Neural cell (in vitro differentiated cells): Measurements from ENCODE around the gene NEUROD4. TPM values are rescaled to one million over a fixed set of nuclear protein-coding genes. Genes with fewer than 3 reads are reported as not detected.

ENCODE experiments used
- H2AFZ ChIP-seq: fragments of 200-600, 300-800 bp; sonication (generic), shearing (Covaris generic); 2 replicates; pipeline ENCODE4 v1.6.0; 2014; ENCODE audit warnings: low read depth, mild to moderate bottlenecking, antibody characterized with exemption, low read length, moderate library complexity
- H3F3A ChIP-seq: fragments of 200-600 bp; shearing (Covaris generic); 2 replicates; pipeline ENCODE4 v1.6.1; 2016; ENCODE audit warnings: mild to moderate bottlenecking, moderate library complexity, mixed read lengths, antibody characterized with exemption, low read length; ENCODE audit not compliant: insufficient read depth, poor library complexity, severe bottlenecking
- H3K27ac ChIP-seq: fragments of 200-600, 300-800 bp; sonication (generic), shearing (Covaris generic); 2 replicates; pipeline ENCODE4 v1.5.1; 2014; ENCODE audit warnings: mild to moderate bottlenecking, low read length, moderate library complexity
- H3K27me3 ChIP-seq: fragments of 300-800, 200-600 bp; sonication (generic), shearing (Covaris generic); 2 replicates; pipeline ENCODE4 v1.6.0; 2014; ENCODE audit warnings: mild to moderate bottlenecking, low read depth, low read length, moderate library complexity; ENCODE audit not compliant: insufficient read depth
- H3K36me3 ChIP-seq: fragments of 300-800, 200-600 bp; sonication (generic), shearing (Covaris generic); 2 replicates; pipeline ENCODE4 v1.5.1; 2014; ENCODE audit warnings: mild to moderate bottlenecking, antibody characterized with exemption, low read length, moderate library complexity; ENCODE audit not compliant: insufficient read depth
- H3K4me2 ChIP-seq: fragments of 300-800, 200-600 bp; sonication (generic), shearing (Covaris generic); 2 replicates; pipeline ENCODE4 v1.6.0; 2014; ENCODE audit warnings: mild to moderate bottlenecking, low read length
- H3K4me3 ChIP-seq: fragments of 300-800, 200-600 bp; sonication (generic), shearing (Covaris generic); 2 replicates; pipeline ENCODE4 v1.5.1; 2014; ENCODE audit warnings: mild to moderate bottlenecking, low read length, moderate library complexity
- H3K79me2 ChIP-seq: fragments of 200-600 bp; shearing (Covaris generic); replicated peaks from 2 replicates; pipeline ENCODE4 v1.6.0; 2014; ENCODE audit warnings: mild to moderate bottlenecking, low read length, moderate library complexity; ENCODE audit not compliant: insufficient read depth
- H3K9ac ChIP-seq: fragments of 300-800, 200-600 bp; sonication (generic), shearing (Covaris generic); 2 replicates; pipeline ENCODE4 v1.6.1; 2016; ENCODE audit warnings: mild to moderate bottlenecking, low read length, mixed read lengths
- H3K9me2 ChIP-seq: fragments of 200-600 bp; shearing (Covaris generic); 2 replicates; pipeline ENCODE4 v1.6.1; 2016; ENCODE audit warnings: mild to moderate bottlenecking, low read length, mixed read lengths; ENCODE audit not compliant: insufficient read depth
- H3K9me3 ChIP-seq: fragments of 200-600, 300-800 bp; sonication (generic), shearing (Covaris generic); 2 replicates; pipeline ENCODE4 v1.6.1; 2016; ENCODE audit warnings: mild to moderate bottlenecking, mixed run types, low read length, moderate library complexity, mixed read lengths
- H4K20me1 ChIP-seq: fragments of 200-600 bp; shearing (Covaris generic); 2 replicates; pipeline ENCODE4 v1.6.1; 2016; ENCODE audit warnings: mild to moderate bottlenecking, mixed run types; ENCODE audit not compliant: insufficient read depth
- EP300 ChIP-seq: fragments of 450-650 bp; conservative IDR thresholded peaks from 2 replicates; pipeline ENCODE4 v1.6.1; 2014; ENCODE audit warnings: antibody characterized with exemption, mild to moderate bottlenecking, moderate library complexity; ENCODE audit not compliant: poor library complexity, severe bottlenecking
- EZH2 ChIP-seq: fragments of 200-600, 300-800 bp; shearing (Covaris generic), sonication (generic); IDR thresholded peaks from 2 replicates; pipeline ENCODE4 v1.6.1; 2014; ENCODE audit warnings: antibody characterized with exemption, low read length, borderline replicate concordance, mild to moderate bottlenecking; ENCODE audit not compliant: insufficient read depth, poor library complexity, severe bottlenecking
- MXI1 ChIP-seq: fragments of 450-650 bp; conservative IDR thresholded peaks from 2 replicates; pipeline ENCODE4 v1.6.1; 2014; ENCODE audit warnings: antibody characterized with exemption, mild to moderate bottlenecking; ENCODE audit not compliant: poor library complexity, severe bottlenecking
- POLR2AphosphoS5 ChIP-seq: IDR thresholded peaks from 2 replicates; pipeline ENCODE4 v1.6.1; 2012
- RAD21 ChIP-seq: fragments of 450-650 bp; conservative IDR thresholded peaks from 2 replicates; pipeline ENCODE4 v1.6.1; 2014; ENCODE audit warnings: antibody characterized with exemption, mild to moderate bottlenecking, moderate library complexity
- SMC3 ChIP-seq: fragments of 450-650 bp; conservative IDR thresholded peaks from 2 replicates; pipeline ENCODE4 v1.6.1; 2014; ENCODE audit warnings: antibody characterized with exemption, mild to moderate bottlenecking, moderate library complexity; ENCODE audit not compliant: poor library complexity
- TAF1 ChIP-seq: IDR thresholded peaks from 2 replicates; pipeline ENCODE4 v1.6.1; 2012; ENCODE audit warnings: low read depth
- polyA plus RNA-seq: library from polyadenylated mRNA; depleted of rRNA; stranded (reverse); fragments of >200 nt; gene quantifications from 2 replicates; pipeline ENCODE4 v1.2.3, GENCODE V29; 2014
- TF ChIP-seq, protein P1 (sequence below): fragments of 450-650 bp; IDR thresholded peaks from 2 replicates; pipeline ENCODE4 v1.5.1; 2014; ENCODE audit warnings: antibody characterized with exemption, mild to moderate bottlenecking, moderate library complexity; ENCODE audit not compliant: poor library complexity, severe bottlenecking
- TF ChIP-seq, protein P2 (sequence below): IDR thresholded peaks from 2 replicates; pipeline ENCODE4 v1.6.1; 2012; ENCODE audit warnings: borderline replicate concordance

The NEUROD4 gene
- polyA plus RNA-seq, 1 donor from 2014 or later: not detected

DNA sequence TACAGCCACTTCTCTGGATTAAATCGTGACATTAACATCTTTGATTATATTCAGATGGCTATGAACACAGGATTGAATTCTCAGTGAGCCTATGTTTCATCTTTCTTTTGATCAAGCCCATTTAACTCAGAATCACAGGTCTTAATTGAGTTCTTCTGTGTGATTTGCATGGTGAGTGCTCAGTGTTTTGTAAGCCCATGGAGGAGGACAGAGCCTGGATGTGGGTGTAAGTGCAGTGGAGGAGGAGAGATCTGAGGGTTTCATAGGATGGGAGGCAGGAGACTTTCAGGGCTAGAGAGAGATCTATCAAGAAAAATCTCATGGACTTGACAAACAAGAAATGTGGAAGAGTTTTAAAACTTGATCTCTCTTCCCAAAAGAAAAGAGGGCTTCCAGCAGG lies 29.9 kb upstream of the NEUROD4 start:
- Histone ChIP-seq H3K36me3 (no peaks in the 10 kb centered on the region), H3K27me3 (no peaks in the 10 kb centered on the region), H3K4me2 (no peak overlapping the region), H3K4me3 (no peak overlapping the region), H3K9me3 (no peaks in the 10 kb centered on the region), H3K9me2 (no peaks in the 10 kb centered on the region), H4K20me1 (no peaks in the 10 kb centered on the region), H3K27ac (no peak overlapping the region), H2AFZ (no peak overlapping the region), H3F3A (no peaks in the 10 kb centered on the region), H3K79me2 (no peaks in the 10 kb centered on the region), H3K9ac (no peak overlapping the region)
- no peak for TF ChIP-seq SMC3
- TF ChIP-seq MXI1: no peak
- TF ChIP-seq, protein P1, sequence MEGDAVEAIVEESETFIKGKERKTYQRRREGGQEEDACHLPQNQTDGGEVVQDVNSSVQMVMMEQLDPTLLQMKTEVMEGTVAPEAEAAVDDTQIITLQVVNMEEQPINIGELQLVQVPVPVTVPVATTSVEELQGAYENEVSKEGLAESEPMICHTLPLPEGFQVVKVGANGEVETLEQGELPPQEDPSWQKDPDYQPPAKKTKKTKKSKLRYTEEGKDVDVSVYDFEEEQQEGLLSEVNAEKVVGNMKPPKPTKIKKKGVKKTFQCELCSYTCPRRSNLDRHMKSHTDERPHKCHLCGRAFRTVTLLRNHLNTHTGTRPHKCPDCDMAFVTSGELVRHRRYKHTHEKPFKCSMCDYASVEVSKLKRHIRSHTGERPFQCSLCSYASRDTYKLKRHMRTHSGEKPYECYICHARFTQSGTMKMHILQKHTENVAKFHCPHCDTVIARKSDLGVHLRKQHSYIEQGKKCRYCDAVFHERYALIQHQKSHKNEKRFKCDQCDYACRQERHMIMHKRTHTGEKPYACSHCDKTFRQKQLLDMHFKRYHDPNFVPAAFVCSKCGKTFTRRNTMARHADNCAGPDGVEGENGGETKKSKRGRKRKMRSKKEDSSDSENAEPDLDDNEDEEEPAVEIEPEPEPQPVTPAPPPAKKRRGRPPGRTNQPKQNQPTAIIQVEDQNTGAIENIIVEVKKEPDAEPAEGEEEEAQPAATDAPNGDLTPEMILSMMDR: no peak
- no peak for TF ChIP-seq EZH2
- TF ChIP-seq EP300: no peak
- TF ChIP-seq TAF1: no peak
- TF ChIP-seq POLR2AphosphoS5: no peak
- TF ChIP-seq, protein P2, sequence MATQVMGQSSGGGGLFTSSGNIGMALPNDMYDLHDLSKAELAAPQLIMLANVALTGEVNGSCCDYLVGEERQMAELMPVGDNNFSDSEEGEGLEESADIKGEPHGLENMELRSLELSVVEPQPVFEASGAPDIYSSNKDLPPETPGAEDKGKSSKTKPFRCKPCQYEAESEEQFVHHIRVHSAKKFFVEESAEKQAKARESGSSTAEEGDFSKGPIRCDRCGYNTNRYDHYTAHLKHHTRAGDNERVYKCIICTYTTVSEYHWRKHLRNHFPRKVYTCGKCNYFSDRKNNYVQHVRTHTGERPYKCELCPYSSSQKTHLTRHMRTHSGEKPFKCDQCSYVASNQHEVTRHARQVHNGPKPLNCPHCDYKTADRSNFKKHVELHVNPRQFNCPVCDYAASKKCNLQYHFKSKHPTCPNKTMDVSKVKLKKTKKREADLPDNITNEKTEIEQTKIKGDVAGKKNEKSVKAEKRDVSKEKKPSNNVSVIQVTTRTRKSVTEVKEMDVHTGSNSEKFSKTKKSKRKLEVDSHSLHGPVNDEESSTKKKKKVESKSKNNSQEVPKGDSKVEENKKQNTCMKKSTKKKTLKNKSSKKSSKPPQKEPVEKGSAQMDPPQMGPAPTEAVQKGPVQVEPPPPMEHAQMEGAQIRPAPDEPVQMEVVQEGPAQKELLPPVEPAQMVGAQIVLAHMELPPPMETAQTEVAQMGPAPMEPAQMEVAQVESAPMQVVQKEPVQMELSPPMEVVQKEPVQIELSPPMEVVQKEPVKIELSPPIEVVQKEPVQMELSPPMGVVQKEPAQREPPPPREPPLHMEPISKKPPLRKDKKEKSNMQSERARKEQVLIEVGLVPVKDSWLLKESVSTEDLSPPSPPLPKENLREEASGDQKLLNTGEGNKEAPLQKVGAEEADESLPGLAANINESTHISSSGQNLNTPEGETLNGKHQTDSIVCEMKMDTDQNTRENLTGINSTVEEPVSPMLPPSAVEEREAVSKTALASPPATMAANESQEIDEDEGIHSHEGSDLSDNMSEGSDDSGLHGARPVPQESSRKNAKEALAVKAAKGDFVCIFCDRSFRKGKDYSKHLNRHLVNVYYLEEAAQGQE: no peak
- no peak for TF ChIP-seq RAD21

DNA sequence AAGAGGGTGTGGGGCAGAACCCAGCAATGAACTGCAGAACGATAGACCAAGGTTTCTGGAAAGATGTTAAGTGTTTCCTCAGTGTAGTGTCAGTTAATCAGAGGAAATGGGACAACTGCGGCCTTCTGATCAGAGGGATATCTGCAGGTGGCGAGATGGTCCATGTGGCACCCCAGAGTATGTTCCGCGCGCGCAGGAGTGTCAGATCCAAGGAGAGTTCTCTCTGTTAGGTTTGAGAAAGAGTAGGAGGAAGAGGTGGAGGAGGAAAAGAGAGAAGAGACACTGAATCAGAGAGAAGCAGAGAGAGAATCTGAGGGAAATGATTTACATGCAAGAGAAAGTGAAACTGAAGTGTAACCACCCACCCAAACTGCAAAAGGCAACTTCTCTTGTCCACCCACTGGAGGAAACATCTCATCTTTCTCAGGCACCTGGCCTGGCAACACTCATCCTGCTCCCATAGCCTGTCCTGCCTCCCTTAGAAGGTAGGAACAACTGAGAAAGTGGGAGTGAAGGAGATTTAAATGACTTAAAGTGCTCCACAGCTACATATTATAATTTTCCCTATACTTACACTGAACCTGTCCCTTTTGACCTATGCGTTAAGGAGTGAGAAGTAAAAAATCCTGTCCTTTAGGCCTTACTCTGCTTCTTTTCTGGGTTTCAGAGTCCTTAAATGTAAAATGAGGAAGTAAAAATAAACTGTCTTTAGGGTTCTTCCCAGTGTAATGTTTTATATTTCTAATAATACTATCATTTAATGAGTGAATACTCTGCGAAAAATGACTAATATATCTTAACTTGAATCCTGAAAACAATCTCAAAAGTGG lies 28.4 kb upstream of the NEUROD4 start:
- no peak overlapping the region for H3K4me3 ChIP-seq
- no peak overlapping the region for H3K27ac ChIP-seq
- TF ChIP-seq, protein P1: no peak
- TF ChIP-seq EZH2: no peak
- TF ChIP-seq TAF1: no peak
- no peak overlapping the region for H3K9ac ChIP-seq
- H3K9me3 ChIP-seq: no peaks in the 10 kb centered on the region
- no peaks in the 10 kb centered on the region for H4K20me1 ChIP-seq
- H3K4me2 ChIP-seq: no peak overlapping the region
- H3K36me3 ChIP-seq: no peaks in the 10 kb centered on the region
- no peaks in the 10 kb centered on the region for H3K9me2 ChIP-seq
- no peaks in the 10 kb centered on the region for H3K27me3 ChIP-seq
- H3F3A ChIP-seq: no peaks in the 10 kb centered on the region
- no peak overlapping the region for H2AFZ ChIP-seq
- no peaks in the 10 kb centered on the region for H3K79me2 ChIP-seq
